HUES64 (cell line): ENCODE data around the gene ACER3.

Source experiments
- H3K27ac ChIP-seq: 2 replicates; pipeline ENCODE4 v1.7.0; 2013; ENCODE audit warnings: low read depth, low read length, inconsistent platforms
- H3K27me3 ChIP-seq: 2 replicates; pipeline ENCODE4 v1.6.1; 2013; ENCODE audit warnings: mild to moderate bottlenecking, low read length; ENCODE audit not compliant: insufficient read depth
- H3K36me3 ChIP-seq: 2 replicates; pipeline ENCODE4 v1.6.1; 2013; ENCODE audit warnings: mild to moderate bottlenecking, low read length; ENCODE audit not compliant: insufficient read depth
- H3K4me1 ChIP-seq: 2 replicates; pipeline ENCODE4 v1.6.1; 2013; ENCODE audit warnings: mild to moderate bottlenecking, low read length, moderate library complexity; ENCODE audit not compliant: insufficient read depth
- H3K4me3 ChIP-seq: 2 replicates; pipeline ENCODE4 v1.5.1; 2013; ENCODE audit warnings: mild to moderate bottlenecking, low read length, moderate library complexity
- H3K9ac ChIP-seq: 2 replicates; pipeline ENCODE4 v1.6.1; 2013; ENCODE audit warnings: mild to moderate bottlenecking, low read depth, low read length
- H3K9me3 ChIP-seq: 2 replicates; pipeline ENCODE4 v1.6.1; 2013; ENCODE audit warnings: low read depth, low read length; ENCODE audit not compliant: insufficient read depth
- WGBS: fragments of 150-250, 120-280 bp; methylation state at CpG from one replicate; pipeline ENCODE4 v1.1.7; 2013; ENCODE audit warnings: missing lambda C conversion rate; 5-methylcytosine and 5-hydroxymethylcytosine counted together

Gene ACER3

DNA sequence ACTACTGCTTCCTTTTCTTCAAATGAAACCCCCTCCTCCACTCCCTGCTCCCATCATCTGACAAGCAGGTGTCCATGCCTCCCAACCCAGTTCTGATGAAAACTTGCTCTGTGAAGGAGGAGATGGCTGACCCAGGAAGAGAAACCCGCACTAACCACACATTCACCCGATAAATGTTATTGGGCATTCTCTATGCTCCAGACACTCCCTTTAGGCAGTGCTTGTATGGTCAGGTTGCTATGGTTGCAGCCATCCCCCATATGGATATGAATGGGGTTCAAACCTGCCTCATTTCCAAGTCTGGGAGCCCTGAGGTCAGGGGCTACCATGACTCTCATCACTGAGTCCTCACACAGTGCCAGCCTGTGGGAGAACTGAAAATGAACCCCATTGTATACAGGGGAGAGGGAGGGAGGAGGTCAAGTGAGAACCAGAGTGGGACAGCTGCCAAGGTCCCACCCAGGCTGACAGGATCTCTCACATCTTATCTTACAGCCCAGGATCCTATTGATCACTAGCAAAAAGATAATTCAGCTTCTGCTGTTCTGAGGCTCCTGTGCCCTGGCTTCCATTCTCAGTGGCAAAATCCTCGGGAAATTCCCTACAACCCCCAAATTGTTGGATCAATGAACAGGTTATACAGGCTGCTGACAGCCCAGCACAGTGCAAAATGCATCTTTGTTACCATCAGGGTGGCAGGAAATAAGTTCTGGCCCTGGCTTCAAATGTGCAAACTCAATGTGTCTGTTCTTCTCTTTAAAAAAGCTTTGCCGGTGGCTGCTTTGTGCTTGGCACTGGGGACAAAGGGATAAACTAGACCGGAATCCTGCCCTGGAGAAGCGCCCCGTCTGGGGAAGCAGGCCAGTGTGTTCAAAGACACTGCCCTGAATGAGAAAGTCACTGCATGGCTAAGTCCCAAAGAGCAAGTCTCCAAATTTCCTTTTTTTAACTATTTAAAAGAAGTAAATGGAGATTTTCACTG lies 22.7 kb upstream of the ACER3 start:
- 84% methylated on average over 5 of the region's 7 CpGs for WGBS
- H3K9ac ChIP-seq, result no peak overlapping the region
- H3K4me3 ChIP-seq, result no peak overlapping the region
- no peaks in the 10 kb centered on the region for H3K36me3 ChIP-seq
- H3K27me3 ChIP-seq, result no peaks in the 10 kb centered on the region
- peaks cover 13% of the 10 kb centered on the region; the same call in 1 of the 2 replicates for H3K4me1 ChIP-seq
- H3K27ac ChIP-seq, result no peak overlapping the region
- H3K9me3 ChIP-seq, result no peaks in the 10 kb centered on the region

DNA sequence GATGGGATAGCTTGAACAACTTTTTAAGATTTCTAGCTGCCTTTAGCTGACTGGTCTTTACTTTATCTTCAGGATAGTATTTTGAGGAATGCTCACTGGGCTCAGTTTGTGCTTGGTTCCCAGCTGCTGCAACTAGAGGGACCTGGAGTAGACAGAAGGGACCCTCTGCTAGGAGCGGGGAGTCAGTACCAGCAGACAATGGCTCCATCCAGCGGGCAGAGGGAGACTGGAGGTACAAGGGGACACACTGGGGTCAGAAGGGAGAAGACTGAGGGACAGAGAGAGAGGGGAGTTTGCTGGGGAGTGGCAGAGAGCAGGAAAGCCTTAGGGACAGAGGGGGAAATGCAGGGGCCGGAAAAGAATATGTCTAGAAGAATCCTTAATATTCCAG lies 22.0 kb upstream of the ACER3 start:
- 22% methylated on average over 2 of the region's 3 CpGs for WGBS
- Histone ChIP-seq H3K27ac (no peak overlapping the region), H3K4me1 (peaks cover 13% of the 10 kb centered on the region; the same call in 1 of the 2 replicates), H3K27me3 (no peaks in the 10 kb centered on the region), H3K36me3 (no peaks in the 10 kb centered on the region), H3K4me3 (no peak overlapping the region), H3K9ac (no peak overlapping the region), H3K9me3 (no peaks in the 10 kb centered on the region)

DNA sequence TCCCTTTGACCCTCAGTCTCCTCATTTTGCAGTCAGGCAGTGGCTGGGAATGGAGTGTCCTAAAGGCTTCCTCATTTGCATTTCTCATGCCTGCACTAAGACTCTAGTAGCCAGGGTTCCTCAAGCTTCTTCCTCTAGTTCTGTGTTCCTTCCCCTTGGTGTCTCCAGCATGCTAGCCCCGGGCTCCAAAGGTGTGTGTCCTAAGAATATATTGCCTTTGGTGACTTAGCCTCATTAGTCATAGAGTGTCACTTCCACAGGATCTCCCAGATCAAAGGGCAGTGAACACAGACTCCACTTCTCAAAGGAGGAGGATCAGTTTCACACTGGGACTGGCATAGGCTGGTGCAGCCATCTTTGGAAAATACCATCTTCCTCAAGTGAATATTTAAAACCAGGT lies 21.4 kb upstream of the ACER3 start:
- no peak overlapping the region for H3K27ac ChIP-seq
- H3K4me1 ChIP-seq, result peaks cover 13% of the 10 kb centered on the region; the same call in 1 of the 2 replicates
- H3K36me3 ChIP-seq, result no peaks in the 10 kb centered on the region
- H3K9me3 ChIP-seq, result no peaks in the 10 kb centered on the region
- WGBS, result 100% methylated on average over 1 of the region's 1 CpG
- H3K4me3 ChIP-seq, result no peak overlapping the region
- H3K27me3 ChIP-seq, result no peaks in the 10 kb centered on the region
- H3K9ac ChIP-seq, result no peak overlapping the region

DNA sequence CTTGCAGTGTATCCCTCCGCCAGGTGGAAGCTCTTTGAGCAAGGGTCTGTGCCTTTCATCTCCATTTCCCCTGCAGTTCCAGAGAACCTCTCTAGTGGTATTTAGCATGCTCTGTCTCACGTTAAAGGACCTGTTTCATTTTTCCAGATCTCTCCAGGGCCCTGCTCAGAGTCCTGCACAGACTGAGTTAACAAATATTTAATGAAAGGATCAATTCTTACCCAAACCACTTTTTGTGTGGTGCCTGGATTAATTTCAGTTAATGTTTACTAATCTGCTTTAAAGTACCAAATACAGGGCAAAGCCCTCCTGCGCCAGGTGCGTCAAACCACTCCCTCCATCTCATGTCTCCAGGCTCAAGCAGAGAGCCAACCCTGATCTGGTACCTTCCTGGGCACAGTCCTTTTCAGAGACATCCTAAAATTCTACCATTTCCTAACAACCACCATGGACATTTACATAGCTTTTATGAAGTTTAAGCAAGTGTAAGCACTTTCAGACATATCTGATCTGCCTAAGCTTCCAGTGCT lies 18.7 kb upstream of the ACER3 start:
- WGBS, result 73% methylated on average over 4 of the region's 4 CpGs
- peaks cover 13% of the 10 kb centered on the region; the same call in 1 of the 2 replicates for H3K4me1 ChIP-seq

DNA sequence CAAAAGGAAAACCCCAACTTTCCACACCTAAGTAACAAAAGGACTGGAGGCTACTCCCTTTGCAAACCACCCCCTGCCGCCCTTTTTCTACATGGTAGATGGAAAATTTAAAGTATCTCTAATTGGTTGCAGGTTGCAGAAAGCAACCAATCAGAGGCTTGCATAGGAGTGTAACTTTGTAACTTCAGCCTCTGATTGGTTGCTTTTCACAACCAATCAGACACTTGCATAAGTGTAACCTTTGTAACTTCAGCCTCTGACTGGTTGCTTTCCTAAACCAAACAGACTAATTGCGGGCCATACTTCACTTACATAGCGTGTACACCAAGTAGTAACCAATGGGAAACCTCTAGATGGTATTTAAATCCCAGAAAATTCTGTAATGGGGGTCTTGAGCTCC lies 16.8 kb upstream of the ACER3 start:
- Histone ChIP-seq H3K4me3 (no peak overlapping the region), H3K9ac (no peak overlapping the region)

More for the DNA sequence above, 18.7 kb upstream of the ACER3 start:
- H3K9me3 ChIP-seq, result no peaks in the 10 kb centered on the region
- H3K27me3 ChIP-seq, result no peaks in the 10 kb centered on the region
- H3K9ac ChIP-seq, result no peak overlapping the region
- H3K36me3 ChIP-seq, result no peaks in the 10 kb centered on the region
- no peak overlapping the region for H3K27ac ChIP-seq
- no peak overlapping the region for H3K4me3 ChIP-seq

DNA sequence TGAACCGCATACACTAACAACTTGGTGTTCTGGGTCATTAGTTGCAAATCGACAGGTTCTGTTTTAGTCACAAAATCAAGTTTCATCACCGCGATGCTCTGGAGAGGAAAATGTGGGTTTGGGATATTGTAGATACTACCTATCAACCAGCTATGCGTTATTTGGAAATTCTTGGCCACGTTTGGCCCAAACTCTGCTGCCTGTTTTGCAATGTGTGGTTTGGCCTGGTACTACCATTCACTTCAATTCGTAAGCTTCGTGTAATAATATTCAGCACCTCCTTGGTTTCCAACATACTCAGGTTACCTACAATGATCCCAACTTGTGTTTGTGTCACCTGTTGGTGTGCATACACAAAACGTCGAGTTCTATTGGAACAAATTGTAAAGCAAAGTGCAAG lies 16.2 kb upstream of the ACER3 start:
- H3K27ac ChIP-seq, result no peak overlapping the region
- no peaks in the 10 kb centered on the region for H3K36me3 ChIP-seq
- H3K27me3 ChIP-seq, result no peaks in the 10 kb centered on the region
- no peak overlapping the region for H3K4me3 ChIP-seq
- H3K4me1 ChIP-seq, result no peaks in the 10 kb centered on the region
- no peak overlapping the region for H3K9ac ChIP-seq
- 96% methylated on average over 10 of the region's 10 CpGs for WGBS
- H3K9me3 ChIP-seq, result no peaks in the 10 kb centered on the region

More for the DNA sequence above, 16.8 kb upstream of the ACER3 start:
- Histone ChIP-seq H3K4me1 (0 out of 2 replicates have a peak, but pooled peaks cover 5% of the 10 kb centered on the region), H3K27me3 (no peaks in the 10 kb centered on the region), H3K27ac (no peak overlapping the region), H3K36me3 (no peaks in the 10 kb centered on the region), H3K9me3 (no peaks in the 10 kb centered on the region)
- WGBS, result 91% methylated on average over 2 of the region's 3 CpGs

DNA sequence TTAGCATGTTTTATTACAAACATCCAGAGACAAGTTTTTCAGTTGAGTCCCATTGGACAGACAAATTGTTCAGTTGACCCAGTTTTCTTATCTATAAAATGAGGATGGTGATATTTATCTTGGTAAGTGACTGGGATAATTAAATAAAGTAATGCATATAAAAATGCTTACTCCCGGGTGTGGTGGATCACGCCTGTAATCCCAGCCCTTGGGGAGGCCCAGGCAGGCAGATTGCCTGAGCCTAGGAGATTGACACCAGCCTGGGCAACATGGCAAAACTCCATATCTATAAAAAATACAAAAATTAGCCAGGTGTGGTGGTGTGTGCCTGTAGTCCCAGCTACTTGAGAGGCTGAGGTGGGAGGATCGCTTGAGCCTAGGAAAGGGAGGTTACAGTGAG lies 15.6 kb upstream of the ACER3 start:
- Histone ChIP-seq H3K4me3 (no peak overlapping the region), H3K9me3 (no peaks in the 10 kb centered on the region), H3K27me3 (no peaks in the 10 kb centered on the region), H3K36me3 (no peaks in the 10 kb centered on the region), H3K27ac (no peak overlapping the region), H3K4me1 (no peaks in the 10 kb centered on the region), H3K9ac (no peak overlapping the region)
- 94% methylated on average over 3 of the region's 3 CpGs for WGBS

DNA sequence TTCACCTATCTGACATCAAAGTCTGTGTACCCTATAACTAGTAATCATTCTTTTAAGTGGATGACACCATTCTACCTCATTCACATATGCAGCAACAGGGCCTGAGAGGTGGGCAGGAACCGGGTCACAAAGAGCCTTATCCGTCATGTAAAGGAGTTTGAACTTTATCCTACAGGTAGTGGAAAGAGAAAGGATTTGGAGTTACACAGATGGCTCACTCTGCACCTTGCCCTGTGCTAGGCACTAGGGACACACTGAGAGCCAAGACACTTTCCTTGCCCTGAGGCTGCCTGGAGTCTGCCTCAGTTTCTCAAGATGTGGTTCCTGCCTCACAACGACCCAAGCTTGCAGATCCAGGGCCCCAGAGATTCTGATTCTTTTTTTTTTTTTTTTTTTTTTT lies 14.3 kb upstream of the ACER3 start:
- no peaks in the 10 kb centered on the region for H3K36me3 ChIP-seq
- H3K4me1 ChIP-seq, result no peaks in the 10 kb centered on the region
- 89% methylated on average over 3 of the region's 3 CpGs for WGBS
- H3K9me3 ChIP-seq, result no peaks in the 10 kb centered on the region
- no peak overlapping the region for H3K9ac ChIP-seq
- H3K27me3 ChIP-seq, result no peaks in the 10 kb centered on the region
- no peak overlapping the region for H3K4me3 ChIP-seq
- H3K27ac ChIP-seq, result no peak overlapping the region

DNA sequence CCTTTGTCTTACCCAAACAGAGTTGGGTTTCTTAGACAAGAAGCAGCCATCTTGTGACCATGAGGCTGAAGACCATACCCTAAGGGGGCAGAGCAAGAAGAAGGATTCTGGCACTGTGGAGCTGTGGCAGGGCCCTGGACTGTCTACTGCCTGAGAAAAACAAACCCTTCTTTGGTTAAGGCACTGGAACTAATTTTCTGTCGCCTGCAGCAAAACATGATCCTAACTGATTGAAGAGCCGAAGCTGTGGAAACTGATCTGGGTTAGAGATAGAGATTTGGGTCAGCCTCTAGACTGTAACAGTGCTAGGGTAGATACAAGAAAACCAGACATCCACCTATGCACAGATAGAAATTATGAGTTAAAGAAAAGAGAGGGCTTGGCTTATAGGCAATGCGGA lies 11.3 kb upstream of the ACER3 start:
- H3K27ac ChIP-seq, result no peak overlapping the region
- H3K4me3 ChIP-seq, result no peak overlapping the region
- H3K36me3 ChIP-seq, result no peaks in the 10 kb centered on the region
- no peaks in the 10 kb centered on the region for H3K4me1 ChIP-seq
- no peaks in the 10 kb centered on the region for H3K27me3 ChIP-seq
- WGBS, result 91% methylated on average over 2 of the region's 3 CpGs
- H3K9me3 ChIP-seq, result no peaks in the 10 kb centered on the region
- no peak overlapping the region for H3K9ac ChIP-seq

DNA sequence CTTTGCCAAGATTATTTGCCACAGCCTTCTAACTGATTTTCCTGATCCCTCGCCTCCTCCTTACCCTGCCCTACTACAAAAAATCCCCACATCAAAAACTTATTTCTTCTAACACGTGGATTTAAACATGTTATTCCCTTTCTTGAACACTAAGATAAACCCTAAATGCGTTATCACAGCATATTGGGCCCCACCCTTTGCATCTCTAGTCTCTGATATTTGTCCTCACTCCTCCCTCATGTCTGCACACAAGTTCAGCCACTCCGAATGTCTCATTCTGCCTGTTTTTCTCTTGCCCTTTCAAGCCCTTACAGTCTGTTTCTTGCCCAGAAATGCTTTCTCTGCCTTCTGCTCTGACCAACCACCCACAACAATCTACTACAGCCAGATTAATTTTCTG lies 10.6 kb upstream of the ACER3 start:
- Histone ChIP-seq H3K9ac (no peak overlapping the region), H3K4me3 (no peak overlapping the region), H3K27me3 (no peaks in the 10 kb centered on the region), H3K9me3 (no peaks in the 10 kb centered on the region), H3K36me3 (no peaks in the 10 kb centered on the region), H3K4me1 (no peaks in the 10 kb centered on the region), H3K27ac (no peak overlapping the region)
- 80% methylated on average over 4 of the region's 4 CpGs for WGBS

DNA sequence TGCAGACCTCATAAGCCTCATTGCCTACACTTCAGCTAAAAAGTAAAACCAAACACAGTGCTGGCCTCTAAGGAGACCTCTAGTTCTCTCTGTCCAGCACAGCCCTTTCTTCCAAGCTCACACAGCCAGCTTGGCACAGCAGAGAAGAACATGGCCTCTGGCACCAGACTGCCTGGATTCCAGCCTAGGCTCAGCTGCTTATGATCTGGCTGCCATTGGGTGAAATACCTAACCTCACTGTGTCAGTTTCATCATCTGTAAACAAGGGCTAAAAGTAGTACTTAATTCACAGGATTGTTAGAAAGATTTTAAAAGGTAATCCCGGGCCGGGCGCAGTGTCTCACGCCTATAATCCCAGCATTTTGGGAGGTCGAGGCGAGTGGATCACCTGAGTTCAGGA lies 9.9 kb upstream of the ACER3 start:
- Histone ChIP-seq H3K4me3 (no peak overlapping the region), H3K9me3 (no peaks in the 10 kb centered on the region), H3K9ac (no peak overlapping the region), H3K36me3 (no peaks in the 10 kb centered on the region), H3K4me1 (no peaks in the 10 kb centered on the region), H3K27ac (no peak overlapping the region), H3K27me3 (no peaks in the 10 kb centered on the region)
- WGBS, result 95% methylated on average over 6 of the region's 6 CpGs
